ENCODE measurements around the gene PLEKHG1.

- TF ChIP-seq E2F4 (CRISPR knock-in tag; IDR thresholded peaks at IDR 0.05; ENCODE audit: borderline replicate concordance, low read depth) (no peak), CTCF (IDR thresholded peaks at IDR 0.05) (no peak), JUN (CRISPR knock-in tag; IDR thresholded peaks at IDR 0.05) (no peak), SMAD4 (CRISPR knock-in tag; IDR thresholded peaks at IDR 0.05) (no peak), TCF7 (CRISPR knock-in tag; IDR thresholded peaks at IDR 0.05; ENCODE audit: low read depth) (no peak)
- TF ChIP-seq, protein P1, sequence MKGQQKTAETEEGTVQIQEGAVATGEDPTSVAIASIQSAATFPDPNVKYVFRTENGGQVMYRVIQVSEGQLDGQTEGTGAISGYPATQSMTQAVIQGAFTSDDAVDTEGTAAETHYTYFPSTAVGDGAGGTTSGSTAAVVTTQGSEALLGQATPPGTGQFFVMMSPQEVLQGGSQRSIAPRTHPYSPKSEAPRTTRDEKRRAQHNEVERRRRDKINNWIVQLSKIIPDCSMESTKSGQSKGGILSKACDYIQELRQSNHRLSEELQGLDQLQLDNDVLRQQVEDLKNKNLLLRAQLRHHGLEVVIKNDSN (CRISPR knock-in tag; IDR thresholded peaks at IDR 0.05): no peak
- TF ChIP-seq, protein P2, sequence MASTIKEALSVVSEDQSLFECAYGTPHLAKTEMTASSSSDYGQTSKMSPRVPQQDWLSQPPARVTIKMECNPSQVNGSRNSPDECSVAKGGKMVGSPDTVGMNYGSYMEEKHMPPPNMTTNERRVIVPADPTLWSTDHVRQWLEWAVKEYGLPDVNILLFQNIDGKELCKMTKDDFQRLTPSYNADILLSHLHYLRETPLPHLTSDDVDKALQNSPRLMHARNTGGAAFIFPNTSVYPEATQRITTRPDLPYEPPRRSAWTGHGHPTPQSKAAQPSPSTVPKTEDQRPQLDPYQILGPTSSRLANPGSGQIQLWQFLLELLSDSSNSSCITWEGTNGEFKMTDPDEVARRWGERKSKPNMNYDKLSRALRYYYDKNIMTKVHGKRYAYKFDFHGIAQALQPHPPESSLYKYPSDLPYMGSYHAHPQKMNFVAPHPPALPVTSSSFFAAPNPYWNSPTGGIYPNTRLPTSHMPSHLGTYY (CRISPR knock-in tag; IDR thresholded peaks at IDR 0.05): no peak
- TF ChIP-seq, protein P3, sequence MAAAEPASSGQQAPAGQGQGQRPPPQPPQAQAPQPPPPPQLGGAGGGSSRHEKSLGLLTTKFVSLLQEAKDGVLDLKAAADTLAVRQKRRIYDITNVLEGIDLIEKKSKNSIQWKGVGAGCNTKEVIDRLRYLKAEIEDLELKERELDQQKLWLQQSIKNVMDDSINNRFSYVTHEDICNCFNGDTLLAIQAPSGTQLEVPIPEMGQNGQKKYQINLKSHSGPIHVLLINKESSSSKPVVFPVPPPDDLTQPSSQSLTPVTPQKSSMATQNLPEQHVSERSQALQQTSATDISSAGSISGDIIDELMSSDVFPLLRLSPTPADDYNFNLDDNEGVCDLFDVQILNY (CRISPR knock-in tag; IDR thresholded peaks at IDR 0.05): no peak
Measured at GRCh38 chr6:150617062-150617461, 17.4 kb downstream of the PLEKHG1 start.

Data from WTC11 (cell line).